ENCODE data around the gene ELP1.

DNA sequence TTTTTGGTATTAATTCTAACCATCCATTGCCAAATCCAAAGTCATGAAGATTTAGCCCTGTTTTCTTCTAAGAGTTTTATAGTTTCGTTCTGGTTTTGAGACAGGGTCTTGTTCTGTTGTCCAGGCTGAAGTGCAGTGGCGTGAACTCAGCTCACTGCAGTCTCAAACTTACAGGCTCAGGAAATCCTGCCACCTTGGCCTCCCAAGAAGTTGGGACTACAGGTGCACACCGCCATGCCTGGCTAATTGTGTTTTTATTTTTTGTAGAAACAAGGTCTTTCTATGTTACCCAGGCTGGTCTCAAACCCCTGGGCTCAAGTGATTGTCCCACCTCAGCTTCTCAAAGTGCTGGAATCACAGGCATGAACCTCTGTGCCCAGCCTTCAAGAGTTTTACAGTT, 50.8 kb downstream of the ELP1 start:
- TF ChIP-seq, protein P1, sequence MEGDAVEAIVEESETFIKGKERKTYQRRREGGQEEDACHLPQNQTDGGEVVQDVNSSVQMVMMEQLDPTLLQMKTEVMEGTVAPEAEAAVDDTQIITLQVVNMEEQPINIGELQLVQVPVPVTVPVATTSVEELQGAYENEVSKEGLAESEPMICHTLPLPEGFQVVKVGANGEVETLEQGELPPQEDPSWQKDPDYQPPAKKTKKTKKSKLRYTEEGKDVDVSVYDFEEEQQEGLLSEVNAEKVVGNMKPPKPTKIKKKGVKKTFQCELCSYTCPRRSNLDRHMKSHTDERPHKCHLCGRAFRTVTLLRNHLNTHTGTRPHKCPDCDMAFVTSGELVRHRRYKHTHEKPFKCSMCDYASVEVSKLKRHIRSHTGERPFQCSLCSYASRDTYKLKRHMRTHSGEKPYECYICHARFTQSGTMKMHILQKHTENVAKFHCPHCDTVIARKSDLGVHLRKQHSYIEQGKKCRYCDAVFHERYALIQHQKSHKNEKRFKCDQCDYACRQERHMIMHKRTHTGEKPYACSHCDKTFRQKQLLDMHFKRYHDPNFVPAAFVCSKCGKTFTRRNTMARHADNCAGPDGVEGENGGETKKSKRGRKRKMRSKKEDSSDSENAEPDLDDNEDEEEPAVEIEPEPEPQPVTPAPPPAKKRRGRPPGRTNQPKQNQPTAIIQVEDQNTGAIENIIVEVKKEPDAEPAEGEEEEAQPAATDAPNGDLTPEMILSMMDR (IDR thresholded peaks at IDR 0.05): no peak
- TF ChIP-seq POLR2A (IDR thresholded peaks at IDR 0.05): no peak
